ENCODE measurements around the gene CYP1A2. TPM values are rescaled to one million over a fixed set of nuclear protein-coding genes. Genes with fewer than 3 reads are reported as not detected.

CYP1A2 gene
- polyA plus RNA-seq, 1 of the 3 experiments (the other 2 are of a cell fraction): not detected

- WGBS (ENCODE audit: low lambda C conversion rate): 92% methylated on average over 25 of the region's 31 CpGs
- Histone ChIP-seq H3K27me3 (ENCODE audit: insufficient read depth) (no peaks in the 10 kb centered on the region), H3K4me2 (no peak overlapping the region), H3K9ac (no peak overlapping the region), H3F3A (replicated peaks; ENCODE audit: insufficient read depth) (no peaks in the 10 kb centered on the region), H3K36me3 (replicated peaks in 1 of 2; ENCODE audit: control insufficient read depth in 1 of 2, insufficient read depth in 2 of 2, low read length in 1 of 2) (peaks cover 0 to 55% of the 10 kb centered on the region in 2 experiments), H3K9me2 (no peaks in the 10 kb centered on the region), H3K9me3 (no peaks in the 10 kb centered on the region), H3K4me1 (ENCODE audit: control insufficient read depth in 1 of 2, insufficient read depth in 2 of 2, low read depth in 1 of 2, low read length in 1 of 2) (no peaks in the 10 kb centered on the region), H3K27ac (ENCODE audit: low read depth in 2 of 2, low read length in 1 of 2) (no peak overlapping the region), H3K4me3 (ENCODE audit: low read depth in 2 of 2, low read length in 1 of 2) (no peak overlapping the region; a peak in 1 of 4 replicates), H4K20me1 (ENCODE audit: insufficient read depth) (peaks cover 23% of the 10 kb centered on the region; the same call in 1 of the 2 replicates), H3K79me2 (ENCODE audit: insufficient read depth) (peaks cover under 1% of the 10 kb centered on the region; the same call in 1 of the 2 replicates), H2AFZ (ENCODE audit: low read depth) (no peak overlapping the region)
- TF ChIP-seq YY1 (IDR thresholded peaks at IDR 0.05; ENCODE audit: low read depth) (no peak), SIN3A (IDR thresholded peaks at IDR 0.05; ENCODE audit: borderline replicate concordance, low read depth, low read length) (no peak), SMC3 (IDR thresholded peaks at IDR 0.05; ENCODE audit: low read depth, low read length) (no peak), TCF12 (IDR thresholded peaks at IDR 0.05) (no peak), CTCF (IDR thresholded peaks at IDR 0.05) (no peak), JUND (IDR thresholded peaks at IDR 0.05) (no peak), MAX (IDR thresholded peaks at IDR 0.05; ENCODE audit: low read depth) (no peak), RFX5 (IDR thresholded peaks at IDR 0.05; ENCODE audit: low read length) (no peak), USF2 (IDR thresholded peaks at IDR 0.05; ENCODE audit: borderline replicate concordance, low read depth, low read length) (no peak)
- ChIA-PET POLR2A (no interaction called here), CTCF (interaction anchor here (1.1 to 2.3 kb wide), 2 partner anchors 10 to 15 kb away, joined by 3 to 7 read pairs; no protein-coding TSS in a partner anchor)
- no peak for DNase-seq
These were observed 54.3 kb downstream of the CYP1A2 start for GRCh38 chr15:74802862-74803447.

GRCh38 chr15:74804935-74805334 lies 56.3 kb downstream of the CYP1A2 start:
- H3K36me3 ChIP-seq (replicated peaks in 1 of 2; ENCODE audit: control insufficient read depth in 1 of 2, insufficient read depth in 2 of 2, low read length in 1 of 2): peaks cover 0 to 38% of the 10 kb centered on the region in 2 experiments
- H3F3A ChIP-seq (replicated peaks; ENCODE audit: insufficient read depth): peaks cover 5% of the 10 kb centered on the region
- H3K9ac ChIP-seq: no peak overlapping the region
- POLR2A ChIA-PET: no interaction called here
- no peak overlapping the region for H3K4me3 ChIP-seq (ENCODE audit: low read depth in 2 of 2, low read length in 1 of 2)
- H4K20me1 ChIP-seq (ENCODE audit: insufficient read depth): peaks cover 9% of the 10 kb centered on the region; the same call in 1 of the 2 replicates
- 95% methylated on average over 5 of the region's 6 CpGs for WGBS (ENCODE audit: low lambda C conversion rate)
- no peak for TF ChIP-seq YY1 (IDR thresholded peaks at IDR 0.05; ENCODE audit: low read depth)
- TF ChIP-seq NRF1 (IDR thresholded peaks at IDR 0.05; ENCODE audit: low read depth, low read length): no peak
- TF ChIP-seq POLR2AphosphoS5 (IDR thresholded peaks at IDR 0.05; ENCODE audit: low read depth, low read length): no peak
- TF ChIP-seq RXRA (IDR thresholded peaks at IDR 0.05; ENCODE audit: borderline replicate concordance, low read depth): no peak
- TF ChIP-seq FOSL2 (IDR thresholded peaks at IDR 0.05; ENCODE audit: borderline replicate concordance, low read depth): no peak
- TF ChIP-seq EZH2phosphoT487 (IDR thresholded peaks at IDR 0.05; ENCODE audit: borderline replicate concordance, low read depth): no peak
- no peak for TF ChIP-seq ELF1 (IDR thresholded peaks at IDR 0.05)
- TF ChIP-seq EP300 (IDR thresholded peaks at IDR 0.05; ENCODE audit: borderline replicate concordance in 1 of 2, low read depth in 1 of 2, low read length in 1 of 2): no peak
- no peak for TF ChIP-seq TEAD4 (IDR thresholded peaks at IDR 0.05; ENCODE audit: borderline replicate concordance, insufficient read depth)
- no peak for TF ChIP-seq TAF1 (IDR thresholded peaks at IDR 0.05; ENCODE audit: borderline replicate concordance, low read depth, low read length)
- TF ChIP-seq CHD2 (IDR thresholded peaks at IDR 0.05; ENCODE audit: low read length, partially characterized antibody): no peak
- TF ChIP-seq SMC3 (IDR thresholded peaks at IDR 0.05; ENCODE audit: low read depth, low read length): no peak
- TF ChIP-seq GATA2 (CRISPR knock-in tag; IDR thresholded peaks at IDR 0.05): no peak
- TF ChIP-seq TCF12 (IDR thresholded peaks at IDR 0.05): no peak
- no peaks in the 10 kb centered on the region for H3K79me2 ChIP-seq (ENCODE audit: insufficient read depth)
- CTCF ChIA-PET: interaction anchor here (1.0 to 3.0 kb wide), 7 partner anchors 13 to 36 kb away, joined by 3 to 13 read pairs (median 6); partner anchors contain the start of gene CSK
- no peaks in the 10 kb centered on the region for H3K27me3 ChIP-seq (ENCODE audit: insufficient read depth)
- no peaks in the 10 kb centered on the region for H3K9me3 ChIP-seq
- H3K27ac ChIP-seq (ENCODE audit: low read depth in 2 of 2, low read length in 1 of 2): no peak overlapping the region
- H3K4me2 ChIP-seq: no peak overlapping the region
- H2AFZ ChIP-seq (ENCODE audit: low read depth): no peak overlapping the region
- H3K4me1 ChIP-seq (ENCODE audit: control insufficient read depth in 1 of 2, insufficient read depth in 2 of 2, low read depth in 1 of 2, low read length in 1 of 2): no peaks in the 10 kb centered on the region
- no peak for DNase-seq
- no peaks in the 10 kb centered on the region for H3K9me2 ChIP-seq

All from SK-N-SH (cell line).